GM13976 (cell line): ENCODE measurements around the gene ECT2L.

Experiments
- DNase-seq: peaks from one replicate; pipeline ENCODE4 v3.0.0; 2012; ENCODE audit warnings: low spot score
- CTCF ChIP-seq: IDR thresholded peaks from 2 replicates; pipeline ENCODE4 v1.5.1; 2012; ENCODE audit warnings: borderline replicate concordance, mild to moderate bottlenecking; ENCODE audit not compliant: insufficient read depth; ENCODE audit errors: extremely low read depth, missing control alignments, control extremely low read depth
- in situ Hi-C: fragments of 300-500 bp; cut with MboI; formaldehyde crosslinking; loops from one replicate; pipeline ENCODE4 v1.12.0; 2022; ENCODE audit warnings: low sequenced_read_pairs, mixed read lengths, inconsistent platforms; ENCODE audit not compliant: unreplicated experiment

Gene ECT2L

GRCh38 chr6:138891255-138891986, 95.5 kb downstream of the ECT2L start:
- TF ChIP-seq CTCF, result no peak
- in situ Hi-C loops, result no loop called here
- no peak for DNase-seq

- in situ Hi-C loops, result no loop called here
- no peak for TF ChIP-seq CTCF
- no peak for DNase-seq
Measured at GRCh38 chr6:138896104-138896756, 100.3 kb downstream of the ECT2L start.

GRCh38 chr6:138897031-138897430, 101.1 kb downstream of the ECT2L start:
- in situ Hi-C loops, result no loop called here
- DNase-seq, result no peak
- no peak for TF ChIP-seq CTCF

GRCh38 chr6:138907167-138907566, 111.3 kb downstream of the ECT2L start:
- DNase-seq, result no peak
- no peak for TF ChIP-seq CTCF
- in situ Hi-C loops, result no loop called here

- no peak for TF ChIP-seq CTCF
- in situ Hi-C loops, result no loop called here
- no peak for DNase-seq
Measured at GRCh38 chr6:138909511-138909910, 113.6 kb downstream of the ECT2L start.

GRCh38 chr6:138909975-138910374, 114.1 kb downstream of the ECT2L start:
- in situ Hi-C loops, result no loop called here
- no peak for DNase-seq
- TF ChIP-seq CTCF, result no peak
